ENCODE measurements around the gene PSMC5. TPM values are rescaled to one million over a fixed set of nuclear protein-coding genes. Genes with fewer than 3 reads are reported as not detected.

The PSMC5 gene
- total and polyA plus RNA-seq, 9 of the 15 experiments (the other 6 are each of a cell fraction or from before 2014, with no cell fraction given): 89.2 to 393 (median 161) TPM

DNA sequence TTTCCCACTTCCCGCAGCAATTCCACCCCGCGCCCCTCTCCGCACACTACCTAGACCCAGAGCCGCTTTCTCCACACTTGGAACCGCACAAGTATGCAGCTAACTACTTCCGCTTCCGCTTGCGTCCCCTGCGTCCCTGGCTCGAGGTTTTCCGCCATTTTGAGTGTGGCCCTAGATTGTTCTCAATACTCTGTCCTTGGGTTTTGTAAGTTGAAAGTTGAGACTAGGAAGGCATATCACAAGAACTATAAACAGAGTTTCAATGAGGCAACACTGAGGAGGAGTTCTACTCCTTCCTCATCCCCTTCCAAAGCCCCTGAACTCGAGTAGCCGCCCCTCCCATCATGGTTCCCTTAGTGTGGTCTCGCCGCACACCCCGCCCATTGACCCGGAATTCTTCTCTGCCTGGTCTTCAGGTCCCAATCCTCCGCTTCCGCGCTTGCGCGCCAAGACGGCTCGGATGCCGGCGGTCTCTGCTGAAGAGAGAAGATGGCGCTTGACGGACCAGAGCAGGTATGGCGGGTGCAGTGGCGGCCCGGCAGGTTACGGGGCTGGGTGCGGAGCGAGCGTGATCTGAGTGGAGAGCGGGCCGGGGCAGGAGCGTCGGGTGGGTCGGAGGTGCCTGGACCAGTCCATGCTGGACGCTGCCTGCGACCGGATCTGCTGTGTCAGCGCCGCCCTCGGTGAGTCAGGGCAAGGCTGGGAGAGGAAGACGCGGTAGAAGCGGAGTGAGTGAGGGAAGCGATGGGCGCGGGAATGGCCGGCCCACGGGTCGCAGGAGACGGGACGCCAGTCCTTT lies at the start of gene PSMC5, which contains the start of gene FTSJ3 (continued):
- TF ChIP-seq, protein P1, sequence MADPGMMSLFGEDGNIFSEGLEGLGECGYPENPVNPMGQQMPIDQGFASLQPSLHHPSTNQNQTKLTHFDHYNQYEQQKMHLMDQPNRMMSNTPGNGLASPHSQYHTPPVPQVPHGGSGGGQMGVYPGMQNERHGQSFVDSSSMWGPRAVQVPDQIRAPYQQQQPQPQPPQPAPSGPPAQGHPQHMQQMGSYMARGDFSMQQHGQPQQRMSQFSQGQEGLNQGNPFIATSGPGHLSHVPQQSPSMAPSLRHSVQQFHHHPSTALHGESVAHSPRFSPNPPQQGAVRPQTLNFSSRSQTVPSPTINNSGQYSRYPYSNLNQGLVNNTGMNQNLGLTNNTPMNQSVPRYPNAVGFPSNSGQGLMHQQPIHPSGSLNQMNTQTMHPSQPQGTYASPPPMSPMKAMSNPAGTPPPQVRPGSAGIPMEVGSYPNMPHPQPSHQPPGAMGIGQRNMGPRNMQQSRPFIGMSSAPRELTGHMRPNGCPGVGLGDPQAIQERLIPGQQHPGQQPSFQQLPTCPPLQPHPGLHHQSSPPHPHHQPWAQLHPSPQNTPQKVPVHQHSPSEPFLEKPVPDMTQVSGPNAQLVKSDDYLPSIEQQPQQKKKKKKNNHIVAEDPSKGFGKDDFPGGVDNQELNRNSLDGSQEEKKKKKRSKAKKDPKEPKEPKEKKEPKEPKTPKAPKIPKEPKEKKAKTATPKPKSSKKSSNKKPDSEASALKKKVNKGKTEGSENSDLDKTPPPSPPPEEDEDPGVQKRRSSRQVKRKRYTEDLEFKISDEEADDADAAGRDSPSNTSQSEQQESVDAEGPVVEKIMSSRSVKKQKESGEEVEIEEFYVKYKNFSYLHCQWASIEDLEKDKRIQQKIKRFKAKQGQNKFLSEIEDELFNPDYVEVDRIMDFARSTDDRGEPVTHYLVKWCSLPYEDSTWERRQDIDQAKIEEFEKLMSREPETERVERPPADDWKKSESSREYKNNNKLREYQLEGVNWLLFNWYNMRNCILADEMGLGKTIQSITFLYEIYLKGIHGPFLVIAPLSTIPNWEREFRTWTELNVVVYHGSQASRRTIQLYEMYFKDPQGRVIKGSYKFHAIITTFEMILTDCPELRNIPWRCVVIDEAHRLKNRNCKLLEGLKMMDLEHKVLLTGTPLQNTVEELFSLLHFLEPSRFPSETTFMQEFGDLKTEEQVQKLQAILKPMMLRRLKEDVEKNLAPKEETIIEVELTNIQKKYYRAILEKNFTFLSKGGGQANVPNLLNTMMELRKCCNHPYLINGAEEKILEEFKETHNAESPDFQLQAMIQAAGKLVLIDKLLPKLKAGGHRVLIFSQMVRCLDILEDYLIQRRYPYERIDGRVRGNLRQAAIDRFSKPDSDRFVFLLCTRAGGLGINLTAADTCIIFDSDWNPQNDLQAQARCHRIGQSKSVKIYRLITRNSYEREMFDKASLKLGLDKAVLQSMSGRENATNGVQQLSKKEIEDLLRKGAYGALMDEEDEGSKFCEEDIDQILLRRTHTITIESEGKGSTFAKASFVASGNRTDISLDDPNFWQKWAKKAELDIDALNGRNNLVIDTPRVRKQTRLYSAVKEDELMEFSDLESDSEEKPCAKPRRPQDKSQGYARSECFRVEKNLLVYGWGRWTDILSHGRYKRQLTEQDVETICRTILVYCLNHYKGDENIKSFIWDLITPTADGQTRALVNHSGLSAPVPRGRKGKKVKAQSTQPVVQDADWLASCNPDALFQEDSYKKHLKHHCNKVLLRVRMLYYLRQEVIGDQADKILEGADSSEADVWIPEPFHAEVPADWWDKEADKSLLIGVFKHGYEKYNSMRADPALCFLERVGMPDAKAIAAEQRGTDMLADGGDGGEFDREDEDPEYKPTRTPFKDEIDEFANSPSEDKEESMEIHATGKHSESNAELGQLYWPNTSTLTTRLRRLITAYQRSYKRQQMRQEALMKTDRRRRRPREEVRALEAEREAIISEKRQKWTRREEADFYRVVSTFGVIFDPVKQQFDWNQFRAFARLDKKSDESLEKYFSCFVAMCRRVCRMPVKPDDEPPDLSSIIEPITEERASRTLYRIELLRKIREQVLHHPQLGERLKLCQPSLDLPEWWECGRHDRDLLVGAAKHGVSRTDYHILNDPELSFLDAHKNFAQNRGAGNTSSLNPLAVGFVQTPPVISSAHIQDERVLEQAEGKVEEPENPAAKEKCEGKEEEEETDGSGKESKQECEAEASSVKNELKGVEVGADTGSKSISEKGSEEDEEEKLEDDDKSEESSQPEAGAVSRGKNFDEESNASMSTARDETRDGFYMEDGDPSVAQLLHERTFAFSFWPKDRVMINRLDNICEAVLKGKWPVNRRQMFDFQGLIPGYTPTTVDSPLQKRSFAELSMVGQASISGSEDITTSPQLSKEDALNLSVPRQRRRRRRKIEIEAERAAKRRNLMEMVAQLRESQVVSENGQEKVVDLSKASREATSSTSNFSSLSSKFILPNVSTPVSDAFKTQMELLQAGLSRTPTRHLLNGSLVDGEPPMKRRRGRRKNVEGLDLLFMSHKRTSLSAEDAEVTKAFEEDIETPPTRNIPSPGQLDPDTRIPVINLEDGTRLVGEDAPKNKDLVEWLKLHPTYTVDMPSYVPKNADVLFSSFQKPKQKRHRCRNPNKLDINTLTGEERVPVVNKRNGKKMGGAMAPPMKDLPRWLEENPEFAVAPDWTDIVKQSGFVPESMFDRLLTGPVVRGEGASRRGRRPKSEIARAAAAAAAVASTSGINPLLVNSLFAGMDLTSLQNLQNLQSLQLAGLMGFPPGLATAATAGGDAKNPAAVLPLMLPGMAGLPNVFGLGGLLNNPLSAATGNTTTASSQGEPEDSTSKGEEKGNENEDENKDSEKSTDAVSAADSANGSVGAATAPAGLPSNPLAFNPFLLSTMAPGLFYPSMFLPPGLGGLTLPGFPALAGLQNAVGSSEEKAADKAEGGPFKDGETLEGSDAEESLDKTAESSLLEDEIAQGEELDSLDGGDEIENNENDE (IDR thresholded peaks at IDR 0.05; ENCODE audit: low read depth, low read length): no peak
- TF ChIP-seq ZBTB1 (CRISPR knock-in tag; IDR thresholded peaks at IDR 0.05; ENCODE audit: borderline replicate concordance, low read depth): peak; percentile 71; the same call in 1 of the 2 replicates
- peak; percentile 98 for TF ChIP-seq RBFOX2 (IDR thresholded peaks at IDR 0.05; ENCODE audit: low read depth, low read length)
- no peak for TF ChIP-seq PHTF2 (CRISPR knock-in tag; IDR thresholded peaks at IDR 0.05)
- no peak for TF ChIP-seq CBX2 (IDR thresholded peaks at IDR 0.05; ENCODE audit: insufficient read depth, low read length, poor library complexity, severe bottlenecking)
- TF ChIP-seq, protein P2, sequence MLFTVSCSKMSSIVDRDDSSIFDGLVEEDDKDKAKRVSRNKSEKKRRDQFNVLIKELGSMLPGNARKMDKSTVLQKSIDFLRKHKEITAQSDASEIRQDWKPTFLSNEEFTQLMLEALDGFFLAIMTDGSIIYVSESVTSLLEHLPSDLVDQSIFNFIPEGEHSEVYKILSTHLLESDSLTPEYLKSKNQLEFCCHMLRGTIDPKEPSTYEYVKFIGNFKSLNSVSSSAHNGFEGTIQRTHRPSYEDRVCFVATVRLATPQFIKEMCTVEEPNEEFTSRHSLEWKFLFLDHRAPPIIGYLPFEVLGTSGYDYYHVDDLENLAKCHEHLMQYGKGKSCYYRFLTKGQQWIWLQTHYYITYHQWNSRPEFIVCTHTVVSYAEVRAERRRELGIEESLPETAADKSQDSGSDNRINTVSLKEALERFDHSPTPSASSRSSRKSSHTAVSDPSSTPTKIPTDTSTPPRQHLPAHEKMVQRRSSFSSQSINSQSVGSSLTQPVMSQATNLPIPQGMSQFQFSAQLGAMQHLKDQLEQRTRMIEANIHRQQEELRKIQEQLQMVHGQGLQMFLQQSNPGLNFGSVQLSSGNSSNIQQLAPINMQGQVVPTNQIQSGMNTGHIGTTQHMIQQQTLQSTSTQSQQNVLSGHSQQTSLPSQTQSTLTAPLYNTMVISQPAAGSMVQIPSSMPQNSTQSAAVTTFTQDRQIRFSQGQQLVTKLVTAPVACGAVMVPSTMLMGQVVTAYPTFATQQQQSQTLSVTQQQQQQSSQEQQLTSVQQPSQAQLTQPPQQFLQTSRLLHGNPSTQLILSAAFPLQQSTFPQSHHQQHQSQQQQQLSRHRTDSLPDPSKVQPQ (CRISPR knock-in tag; IDR thresholded peaks at IDR 0.05; ENCODE audit: borderline replicate concordance): no peak
- TF ChIP-seq MTA2 (IDR thresholded peaks at IDR 0.05; ENCODE audit: low read depth): peak; percentile 75
- 0 out of 4 replicates have a peak, but pooled peaks of 1 of the 2 experiments have one; percentile 8 for TF ChIP-seq ZMIZ1 (IDR thresholded peaks at IDR 0.05; ENCODE audit: low read depth in 2 of 2, low read length in 2 of 2)

All from K562 (cell line).